GM23338 (cell line): ENCODE data around the gene EDN2. TPM values are rescaled to one million over a fixed set of nuclear protein-coding genes. Genes with fewer than 3 reads are reported as not detected.

Source experiments
- ATAC-seq: fragments of 200-7000 bp; cut with Tn5 transposase; 3 replicates; pipeline ENCODE4 v1.9.1; 2020
- DNase-seq: peaks from one replicate; pipeline ENCODE4 v3.0.0-alpha.2; 2015; ENCODE audit warnings: low spot score
- H2AFZ ChIP-seq: fragments of 200-600 bp; sonication (generic); 2 replicates; pipeline ENCODE4 v1.8.0; 2016; ENCODE audit warnings: antibody characterized with exemption, mild to moderate bottlenecking, moderate library complexity
- H3F3A ChIP-seq: fragments of 200-600 bp; sonication (generic); replicated peaks from 2 replicates; pipeline ENCODE4 v1.8.0; 2017; ENCODE audit warnings: antibody characterized with exemption, mixed run types, low read depth
- H3K27ac ChIP-seq: fragments of 200-600 bp; sonication (generic); 2 replicates; pipeline ENCODE4 v1.6.1; 2016; ENCODE audit warnings: low read depth
- H3K27me3 ChIP-seq: fragments of 200-600 bp; sonication (generic); 2 replicates; pipeline ENCODE4 v1.8.0; 2016; ENCODE audit warnings: mild to moderate bottlenecking, mixed run types, moderate library complexity; ENCODE audit not compliant: insufficient read depth
- H3K36me3 ChIP-seq: fragments of 200-600 bp; sonication (generic); 2 replicates; pipeline ENCODE4 v1.8.0; 2016; ENCODE audit warnings: mild to moderate bottlenecking; ENCODE audit not compliant: insufficient read depth
- H3K4me1 ChIP-seq: fragments of 200-600 bp; sonication (generic); 2 replicates; pipeline ENCODE4 v1.8.0; 2016; ENCODE audit warnings: mild to moderate bottlenecking, moderate library complexity; ENCODE audit not compliant: insufficient read depth
- H3K4me2 ChIP-seq: fragments of 200-600 bp; sonication (generic); 2 replicates; pipeline ENCODE4 v1.7.1; 2017; ENCODE audit warnings: mixed run types
- H3K4me3 ChIP-seq: fragments of 200-600 bp; sonication (generic); 2 replicates; pipeline ENCODE4 v1.6.1; 2016; ENCODE audit warnings: mixed run types
- H3K79me2 ChIP-seq: fragments of 200-600 bp; sonication (generic); replicated peaks from 2 replicates; pipeline ENCODE4 v1.8.0; 2017; ENCODE audit warnings: mild to moderate bottlenecking; ENCODE audit not compliant: insufficient read depth
- H3K9me2 ChIP-seq: fragments of 200-600 bp; sonication (generic); 2 replicates; pipeline ENCODE4 v1.8.0; 2017; ENCODE audit not compliant: insufficient read depth
- H4K20me1 ChIP-seq: fragments of 200-600 bp; sonication (generic); replicated peaks from 2 replicates; pipeline ENCODE4 v1.8.0; 2017; ENCODE audit warnings: mild to moderate bottlenecking; ENCODE audit not compliant: insufficient read depth
- H3K27ac Mint-ChIP-seq: 2 replicates; pipeline ENCODE4 v1.8.0; 2020; ENCODE audit warnings: inconsistent platforms, mild to moderate bottlenecking, moderate library complexity, mixed read lengths
- H3K27me3 Mint-ChIP-seq: 3 replicates; pipeline ENCODE4 v1.8.0; 2022; ENCODE audit warnings: low read depth, mild to moderate bottlenecking, moderate library complexity, mixed read lengths, inconsistent platforms; ENCODE audit not compliant: insufficient read depth, poor library complexity
- H3K36me3 Mint-ChIP-seq: 3 replicates; pipeline ENCODE4 v1.8.0; 2021; ENCODE audit warnings: low read depth, mild to moderate bottlenecking, inconsistent platforms, moderate library complexity, mixed read lengths
- H3K4me1 Mint-ChIP-seq: 3 replicates; pipeline ENCODE4 v1.8.0; 2020; ENCODE audit warnings: mild to moderate bottlenecking, inconsistent platforms, mixed read lengths
- H3K4me3 Mint-ChIP-seq: 3 replicates; pipeline ENCODE4 v1.8.0; 2021; ENCODE audit warnings: moderate library complexity, mild to moderate bottlenecking, inconsistent platforms, mixed read lengths
- H3K9me3 Mint-ChIP-seq: 3 replicates; pipeline ENCODE4 v1.8.0; 2020; ENCODE audit warnings: moderate library complexity, mild to moderate bottlenecking, inconsistent platforms, mixed read lengths
- CREB1 ChIP-seq: fragments of 250-450 bp; sonication (Bioruptor Pico); IDR thresholded peaks from 2 replicates; pipeline ENCODE4 v1.5.0; 2020; ENCODE audit warnings: low read depth, mild to moderate bottlenecking, moderate library complexity
- EZH2phosphoT487 ChIP-seq: fragments of 200-600 bp; sonication (generic); IDR thresholded peaks from one replicate; pipeline ENCODE4 v1.8.1; 2018; ENCODE audit warnings: antibody characterized with exemption; ENCODE audit not compliant: unreplicated experiment
- POLR2AphosphoS5 ChIP-seq: IDR thresholded peaks from 2 replicates; pipeline ENCODE4 v1.6.1; 2016; ENCODE audit warnings: antibody characterized with exemption, low read depth
- ZNF114 ChIP-seq: fragments of 250-450 bp; sonication (Bioruptor Pico); IDR thresholded peaks from 2 replicates; pipeline ENCODE4 v1.5.0; 2020; ENCODE audit warnings: mild to moderate bottlenecking, moderate library complexity
- polyA plus RNA-seq: library from polyadenylated mRNA; unstranded; fragments of >200 nt; fragmentation: Nextera tagmentation; extraction: Ambion mirVana; gene quantifications from 2 replicates; pipeline ENCODE4 v1.2.1, GENCODE V29; 2016
- small RNA-seq: library from RNA; depleted of rRNA; stranded (forward); fragments of <200 nt; gene quantifications from one replicate; pipeline ENCODE3, GENCODE V24; 2014; ENCODE audit warnings: low replicate concordance
- total RNA-seq: library from RNA; depleted of rRNA; stranded (reverse); fragments of >200 nt; shearing (Covaris generic); gene quantifications from 2 replicates; pipeline ENCODE4 v1.2.3, GENCODE V29; 2014; rRNA removed
- TF ChIP-seq, protein P1 (sequence below): IDR thresholded peaks from 2 replicates; pipeline ENCODE4 v1.6.1; 2016; ENCODE audit warnings: antibody characterized with exemption
- TF ChIP-seq, protein P2 (sequence below): fragments of 250-450 bp; sonication (Bioruptor Pico); IDR thresholded peaks from 2 replicates; pipeline ENCODE4 v1.5.0; 2020; ENCODE audit warnings: mild to moderate bottlenecking, moderate library complexity

EDN2 gene
- total and polyA plus RNA-seq, 2 experiments from 2014 or later = not detected

GRCh38 chr1:41429641-41430035 lies 54.8 kb downstream of the EDN2 start:
- no peak for ATAC-seq
- Mint-ChIP-seq H3K9me3 (no peaks in the 10 kb centered on the region; the same call in 2 of the 3 replicates), H3K4me3 (no peak overlapping the region), H3K27me3 (peaks cover 9% of the 10 kb centered on the region), H3K4me1 (peaks cover 4% of the 10 kb centered on the region; the same call in 1 of the 3 replicates), H3K36me3 (no peaks in the 10 kb centered on the region; the same call in 2 of the 3 replicates), H3K27ac (no peak overlapping the region)
- no peak overlapping the region for H3K4me2 ChIP-seq
- TF ChIP-seq CREB1 = no peak
- TF ChIP-seq ZNF114 (CRISPR knock-in tag) = no peak
- TF ChIP-seq, protein P1, sequence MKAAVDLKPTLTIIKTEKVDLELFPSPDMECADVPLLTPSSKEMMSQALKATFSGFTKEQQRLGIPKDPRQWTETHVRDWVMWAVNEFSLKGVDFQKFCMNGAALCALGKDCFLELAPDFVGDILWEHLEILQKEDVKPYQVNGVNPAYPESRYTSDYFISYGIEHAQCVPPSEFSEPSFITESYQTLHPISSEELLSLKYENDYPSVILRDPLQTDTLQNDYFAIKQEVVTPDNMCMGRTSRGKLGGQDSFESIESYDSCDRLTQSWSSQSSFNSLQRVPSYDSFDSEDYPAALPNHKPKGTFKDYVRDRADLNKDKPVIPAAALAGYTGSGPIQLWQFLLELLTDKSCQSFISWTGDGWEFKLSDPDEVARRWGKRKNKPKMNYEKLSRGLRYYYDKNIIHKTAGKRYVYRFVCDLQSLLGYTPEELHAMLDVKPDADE = no peak
- TF ChIP-seq, protein P2, sequence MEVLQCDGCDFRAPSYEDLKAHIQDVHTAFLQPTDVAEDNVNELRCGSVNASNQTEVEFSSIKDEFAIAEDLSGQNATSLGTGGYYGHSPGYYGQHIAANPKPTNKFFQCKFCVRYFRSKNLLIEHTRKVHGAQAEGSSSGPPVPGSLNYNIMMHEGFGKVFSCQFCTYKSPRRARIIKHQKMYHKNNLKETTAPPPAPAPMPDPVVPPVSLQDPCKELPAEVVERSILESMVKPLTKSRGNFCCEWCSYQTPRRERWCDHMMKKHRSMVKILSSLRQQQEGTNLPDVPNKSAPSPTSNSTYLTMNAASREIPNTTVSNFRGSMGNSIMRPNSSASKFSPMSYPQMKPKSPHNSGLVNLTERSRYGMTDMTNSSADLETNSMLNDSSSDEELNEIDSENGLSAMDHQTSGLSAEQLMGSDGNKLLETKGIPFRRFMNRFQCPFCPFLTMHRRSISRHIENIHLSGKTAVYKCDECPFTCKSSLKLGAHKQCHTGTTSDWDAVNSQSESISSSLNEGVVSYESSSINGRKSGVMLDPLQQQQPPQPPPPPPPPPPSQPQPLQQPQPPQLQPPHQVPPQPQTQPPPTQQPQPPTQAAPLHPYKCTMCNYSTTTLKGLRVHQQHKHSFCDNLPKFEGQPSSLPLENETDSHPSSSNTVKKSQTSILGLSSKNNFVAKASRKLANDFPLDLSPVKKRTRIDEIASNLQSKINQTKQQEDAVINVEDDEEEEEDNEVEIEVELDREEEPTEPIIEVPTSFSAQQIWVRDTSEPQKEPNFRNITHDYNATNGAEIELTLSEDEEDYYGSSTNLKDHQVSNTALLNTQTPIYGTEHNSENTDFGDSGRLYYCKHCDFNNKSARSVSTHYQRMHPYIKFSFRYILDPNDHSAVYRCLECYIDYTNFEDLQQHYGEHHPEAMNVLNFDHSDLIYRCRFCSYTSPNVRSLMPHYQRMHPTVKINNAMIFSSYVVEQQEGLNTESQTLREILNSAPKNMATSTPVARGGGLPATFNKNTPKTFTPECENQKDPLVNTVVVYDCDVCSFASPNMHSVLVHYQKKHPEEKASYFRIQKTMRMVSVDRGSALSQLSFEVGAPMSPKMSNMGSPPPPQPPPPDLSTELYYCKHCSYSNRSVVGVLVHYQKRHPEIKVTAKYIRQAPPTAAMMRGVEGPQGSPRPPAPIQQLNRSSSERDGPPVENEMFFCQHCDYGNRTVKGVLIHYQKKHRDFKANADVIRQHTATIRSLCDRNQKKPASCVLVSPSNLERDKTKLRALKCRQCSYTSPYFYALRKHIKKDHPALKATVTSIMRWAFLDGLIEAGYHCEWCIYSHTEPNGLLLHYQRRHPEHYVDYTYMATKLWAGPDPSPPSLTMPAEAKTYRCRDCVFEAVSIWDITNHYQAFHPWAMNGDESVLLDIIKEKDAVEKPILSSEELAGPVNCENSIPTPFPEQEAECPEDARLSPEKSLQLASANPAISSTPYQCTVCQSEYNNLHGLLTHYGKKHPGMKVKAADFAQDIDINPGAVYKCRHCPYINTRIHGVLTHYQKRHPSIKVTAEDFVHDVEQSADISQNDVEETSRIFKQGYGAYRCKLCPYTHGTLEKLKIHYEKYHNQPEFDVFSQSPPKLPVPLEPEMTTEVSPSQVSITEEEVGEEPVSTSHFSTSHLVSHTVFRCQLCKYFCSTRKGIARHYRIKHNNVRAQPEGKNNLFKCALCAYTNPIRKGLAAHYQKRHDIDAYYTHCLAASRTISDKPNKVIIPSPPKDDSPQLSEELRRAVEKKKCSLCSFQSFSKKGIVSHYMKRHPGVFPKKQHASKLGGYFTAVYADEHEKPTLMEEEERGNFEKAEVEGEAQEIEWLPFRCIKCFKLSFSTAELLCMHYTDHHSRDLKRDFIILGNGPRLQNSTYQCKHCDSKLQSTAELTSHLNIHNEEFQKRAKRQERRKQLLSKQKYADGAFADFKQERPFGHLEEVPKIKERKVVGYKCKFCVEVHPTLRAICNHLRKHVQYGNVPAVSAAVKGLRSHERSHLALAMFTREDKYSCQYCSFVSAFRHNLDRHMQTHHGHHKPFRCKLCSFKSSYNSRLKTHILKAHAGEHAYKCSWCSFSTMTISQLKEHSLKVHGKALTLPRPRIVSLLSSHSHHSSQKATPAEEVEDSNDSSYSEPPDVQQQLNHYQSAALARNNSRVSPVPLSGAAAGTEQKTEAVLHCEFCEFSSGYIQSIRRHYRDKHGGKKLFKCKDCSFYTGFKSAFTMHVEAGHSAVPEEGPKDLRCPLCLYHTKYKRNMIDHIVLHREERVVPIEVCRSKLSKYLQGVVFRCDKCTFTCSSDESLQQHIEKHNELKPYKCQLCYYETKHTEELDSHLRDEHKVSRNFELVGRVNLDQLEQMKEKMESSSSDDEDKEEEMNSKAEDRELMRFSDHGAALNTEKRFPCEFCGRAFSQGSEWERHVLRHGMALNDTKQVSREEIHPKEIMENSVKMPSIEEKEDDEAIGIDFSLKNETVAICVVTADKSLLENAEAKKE = no peak
- TF ChIP-seq POLR2AphosphoS5 = no peak
- no peak for TF ChIP-seq EZH2phosphoT487
- no peak overlapping the region for H3K27ac ChIP-seq
- no peak for DNase-seq
- H3K79me2 ChIP-seq = no peaks in the 10 kb centered on the region
- peaks cover 6% of the 10 kb centered on the region; the same call in 1 of the 2 replicates for H3F3A ChIP-seq
- no peak overlapping the region for H3K4me3 ChIP-seq
- H2AFZ ChIP-seq = no peak overlapping the region
- no peaks in the 10 kb centered on the region for H4K20me1 ChIP-seq
- H3K9me2 ChIP-seq = no peaks in the 10 kb centered on the region
- H3K27me3 ChIP-seq = no peaks in the 10 kb centered on the region
- no peaks in the 10 kb centered on the region for H3K36me3 ChIP-seq
- H3K4me1 ChIP-seq = no peaks in the 10 kb centered on the region

Small RNA genes lying within 50 kb of the gene (small RNA-seq; reads per million reads assigned to genes)
- not detected for gene RNA5SP45

Other genes with a start within 250 kb of the EDN2 start
- 10.8 and 19.4 TPM in 2 replicates for gene SCMH1, start 242.4 kb downstream of the EDN2 start, total RNA-seq
- 11.6 and 15.0 TPM in 2 replicates for gene SCMH1, start 242.4 kb downstream of the EDN2 start, polyA plus RNA-seq
- gene FOXO6, start 123.2 kb downstream of the EDN2 start, total RNA-seq = 4.2 and 4.5 TPM in 2 replicates
- gene FOXO6, start 123.2 kb downstream of the EDN2 start, polyA plus RNA-seq = 0.66 and 0.68 TPM in 2 replicates